ENCODE measurements around the gene RFNG. TPM values are rescaled to one million over a fixed set of nuclear protein-coding genes. Genes with fewer than 3 reads are reported as not detected.

RFNG gene
- total and polyA plus RNA-seq, 10 of the 15 experiments (the other 5 are each of a cell fraction or from before 2014, with no cell fraction given), result 0.10 to 19.6 (median 6.2) TPM

DNA sequence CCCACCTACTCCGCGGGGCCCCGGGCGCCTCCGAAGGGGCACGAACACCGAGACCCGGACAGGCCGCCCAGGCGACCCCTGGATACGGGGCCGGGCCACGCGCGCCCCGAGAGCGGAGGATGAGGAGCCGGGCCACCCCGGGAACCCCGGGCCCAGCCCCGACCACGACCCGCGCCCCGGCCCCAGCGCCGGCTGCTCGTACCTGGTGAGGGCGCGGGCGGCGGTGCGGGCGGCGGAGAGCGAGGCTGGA is 46.2 kb upstream of the RFNG start:
- in situ Hi-C loops (cut with MboI), result no loop called here

More for the DNA sequence above, 46.2 kb upstream of the RFNG start:
- ChIA-PET RAD21 (ENCODE audit: unreplicated experiment) (interaction anchor here (1.1 to 1.2 kb wide), 2 partner anchors 9 to 60 kb away, joined by 3 to 5 read pairs; partner anchors contain the start of gene DCXR), CTCF (interaction anchor here (0.7 kb wide), 1 partner anchor 62 kb away, joined by 3 read pairs; no protein-coding TSS in a partner anchor), SMC1A (ENCODE audit: uncharacterized antibody, unreplicated experiment) (no interaction called here), POLR2A (interaction anchor here (0.6 to 2.3 kb wide), 9 partner anchors 9 to 228 kb away, joined by 3 to 9 read pairs (median 4); partner anchors contain the start of genes CENPX and LRRC45)
- TF ChIP-seq ZNF217 (IDR thresholded peaks at IDR 0.05) (peak; percentile 24; the same call in 1 of the 2 replicates), ZNF207 (IDR thresholded peaks at IDR 0.05; ENCODE audit: borderline replicate concordance) (peak; percentile 83), ASH2L (IDR thresholded peaks at IDR 0.05; ENCODE audit: borderline replicate concordance, low read depth) (no peak), STAT3 (IDR thresholded peaks at IDR 0.05; ENCODE audit: low read depth, low read length) (no peak), NR2F1 (conservative IDR thresholded peaks at IDR 0.05) (peak; percentile 52; the same call in 1 of the 2 replicates), NKRF (conservative IDR thresholded peaks at IDR 0.05) (peak; percentile 86), RCOR1 (conservative IDR thresholded peaks at IDR 0.05; ENCODE audit: low read depth, low read length) (no peak), YY1 (IDR thresholded peaks at IDR 0.05; ENCODE audit: low read depth, low read length) (no peak), RB1 (IDR thresholded peaks at IDR 0.05; ENCODE audit: borderline replicate concordance) (peak; percentile 20; the same call in 1 of the 2 replicates), DPF2 (IDR thresholded peaks at IDR 0.05) (peak; percentile 3), TCF3 (IDR thresholded peaks at IDR 0.05; ENCODE audit: borderline replicate concordance, insufficient read depth, low read depth, low read length) (no peak), GATAD2B (conservative IDR thresholded peaks at IDR 0.05; ENCODE audit: low read depth) (peak; percentile 6), TBL1XR1 (IDR thresholded peaks at IDR 0.05; ENCODE audit: low read depth, low read length) (no peak), NR2C1 (IDR thresholded peaks at IDR 0.05) (0 out of 2 replicates have a peak, but pooled peaks have one; percentile 39), LARP7 (IDR thresholded peaks at IDR 0.05) (peak; percentile 32)
- TF ChIP-seq, protein P1, sequence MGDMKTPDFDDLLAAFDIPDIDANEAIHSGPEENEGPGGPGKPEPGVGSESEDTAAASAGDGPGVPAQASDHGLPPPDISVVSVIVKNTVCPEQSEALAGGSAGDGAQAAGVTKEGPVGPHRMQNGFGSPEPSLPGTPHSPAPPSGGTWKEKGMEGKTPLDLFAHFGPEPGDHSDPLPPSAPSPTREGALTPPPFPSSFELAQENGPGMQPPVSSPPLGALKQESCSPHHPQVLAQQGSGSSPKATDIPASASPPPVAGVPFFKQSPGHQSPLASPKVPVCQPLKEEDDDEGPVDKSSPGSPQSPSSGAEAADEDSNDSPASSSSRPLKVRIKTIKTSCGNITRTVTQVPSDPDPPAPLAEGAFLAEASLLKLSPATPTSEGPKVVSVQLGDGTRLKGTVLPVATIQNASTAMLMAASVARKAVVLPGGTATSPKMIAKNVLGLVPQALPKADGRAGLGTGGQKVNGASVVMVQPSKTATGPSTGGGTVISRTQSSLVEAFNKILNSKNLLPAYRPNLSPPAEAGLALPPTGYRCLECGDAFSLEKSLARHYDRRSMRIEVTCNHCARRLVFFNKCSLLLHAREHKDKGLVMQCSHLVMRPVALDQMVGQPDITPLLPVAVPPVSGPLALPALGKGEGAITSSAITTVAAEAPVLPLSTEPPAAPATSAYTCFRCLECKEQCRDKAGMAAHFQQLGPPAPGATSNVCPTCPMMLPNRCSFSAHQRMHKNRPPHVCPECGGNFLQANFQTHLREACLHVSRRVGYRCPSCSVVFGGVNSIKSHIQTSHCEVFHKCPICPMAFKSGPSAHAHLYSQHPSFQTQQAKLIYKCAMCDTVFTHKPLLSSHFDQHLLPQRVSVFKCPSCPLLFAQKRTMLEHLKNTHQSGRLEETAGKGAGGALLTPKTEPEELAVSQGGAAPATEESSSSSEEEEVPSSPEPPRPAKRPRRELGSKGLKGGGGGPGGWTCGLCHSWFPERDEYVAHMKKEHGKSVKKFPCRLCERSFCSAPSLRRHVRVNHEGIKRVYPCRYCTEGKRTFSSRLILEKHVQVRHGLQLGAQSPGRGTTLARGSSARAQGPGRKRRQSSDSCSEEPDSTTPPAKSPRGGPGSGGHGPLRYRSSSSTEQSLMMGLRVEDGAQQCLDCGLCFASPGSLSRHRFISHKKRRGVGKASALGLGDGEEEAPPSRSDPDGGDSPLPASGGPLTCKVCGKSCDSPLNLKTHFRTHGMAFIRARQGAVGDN (IDR thresholded peaks at IDR 0.05), result peak; percentile 28; the same call in 1 of the 2 replicates
- TF ChIP-seq, protein P2, sequence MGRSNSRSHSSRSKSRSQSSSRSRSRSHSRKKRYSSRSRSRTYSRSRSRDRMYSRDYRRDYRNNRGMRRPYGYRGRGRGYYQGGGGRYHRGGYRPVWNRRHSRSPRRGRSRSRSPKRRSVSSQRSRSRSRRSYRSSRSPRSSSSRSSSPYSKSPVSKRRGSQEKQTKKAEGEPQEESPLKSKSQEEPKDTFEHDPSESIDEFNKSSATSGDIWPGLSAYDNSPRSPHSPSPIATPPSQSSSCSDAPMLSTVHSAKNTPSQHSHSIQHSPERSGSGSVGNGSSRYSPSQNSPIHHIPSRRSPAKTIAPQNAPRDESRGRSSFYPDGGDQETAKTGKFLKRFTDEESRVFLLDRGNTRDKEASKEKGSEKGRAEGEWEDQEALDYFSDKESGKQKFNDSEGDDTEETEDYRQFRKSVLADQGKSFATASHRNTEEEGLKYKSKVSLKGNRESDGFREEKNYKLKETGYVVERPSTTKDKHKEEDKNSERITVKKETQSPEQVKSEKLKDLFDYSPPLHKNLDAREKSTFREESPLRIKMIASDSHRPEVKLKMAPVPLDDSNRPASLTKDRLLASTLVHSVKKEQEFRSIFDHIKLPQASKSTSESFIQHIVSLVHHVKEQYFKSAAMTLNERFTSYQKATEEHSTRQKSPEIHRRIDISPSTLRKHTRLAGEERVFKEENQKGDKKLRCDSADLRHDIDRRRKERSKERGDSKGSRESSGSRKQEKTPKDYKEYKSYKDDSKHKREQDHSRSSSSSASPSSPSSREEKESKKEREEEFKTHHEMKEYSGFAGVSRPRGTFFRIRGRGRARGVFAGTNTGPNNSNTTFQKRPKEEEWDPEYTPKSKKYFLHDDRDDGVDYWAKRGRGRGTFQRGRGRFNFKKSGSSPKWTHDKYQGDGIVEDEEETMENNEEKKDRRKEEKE (IDR thresholded peaks at IDR 0.05), result 0 out of 2 replicates have a peak, but pooled peaks have one; percentile 47
- H3K4me2 ChIP-seq (ENCODE audit: control insufficient read depth, insufficient read depth), result peak overlapping the region; percentile 25; the same call in 1 of the 2 replicates
- H3K4me3 ChIP-seq, result peak overlapping the region; percentile 92
- FAIRE-seq (no peak), DNase-seq (ENCODE audit: low read depth, low spot score) (no peak), ATAC-seq (no peak)
- H3K36me3 ChIP-seq (ENCODE audit: control insufficient read depth in 2 of 2, insufficient read depth in 2 of 2, low read length in 1 of 2), result peaks cover 8 to 25% of the 10 kb centered on the region in 2 experiments; a peak in 3 of 4 replicates
- WGBS (ENCODE audit: insufficient coverage, insufficient replicate concordance, low lambda C conversion rate, missing lambda C conversion rate), result 2% methylated on average over 27 of the region's 36 CpGs
- H4K20me1 ChIP-seq (ENCODE audit: control insufficient read depth, insufficient read depth), result no peaks in the 10 kb centered on the region; the same call in 1 of the 2 replicates
- H3K27ac ChIP-seq (ENCODE audit: control insufficient read depth, insufficient read depth), result peak overlapping the region; percentile 84
- H3K9ac ChIP-seq (ENCODE audit: control insufficient read depth, insufficient read depth, low read length), result peak overlapping the region; percentile 93
- BruUV-seq (replicated peaks), result no TSS peak
- H3K27me3 ChIP-seq (replicated peaks in 1 of 2; ENCODE audit: control insufficient read depth in 2 of 2, insufficient read depth in 2 of 2, low read length in 1 of 2), result no peaks in the 10 kb centered on the region
- peaks cover 47% of the 10 kb centered on the region for H3K79me2 ChIP-seq (ENCODE audit: control insufficient read depth, insufficient read depth, low read length)
- peaks cover 17% of the 10 kb centered on the region for H3K4me1 ChIP-seq (ENCODE audit: control insufficient read depth, insufficient read depth, low read length)
- H2AFZ ChIP-seq (ENCODE audit: control insufficient read depth, low read depth, low read length), result no peak overlapping the region
- intact Hi-C loops (cut with micrococcal nuclease; ENCODE audit: unreplicated experiment), result loop anchor here (1.0 to 5.0 kb wide), 3 partner anchors 46 to 237 kb away; partner anchors contain the start of genes DCXR, GPS1 and RFNG
- no peaks in the 10 kb centered on the region for H3K9me3 ChIP-seq (replicated peaks; ENCODE audit: control insufficient read depth, insufficient read depth, low read length)
